ENCODE measurements around the gene CROCC. TPM values are rescaled to one million over a fixed set of nuclear protein-coding genes. Genes with fewer than 3 reads are reported as not detected.

The CROCC gene
- total RNA-seq, 1 donor from 2014 or later, result 52.6 TPM

GRCh38 chr1:16979475-16980327 is 58.0 kb downstream of the CROCC start:
- TF ChIP-seq CTCF (conservative IDR thresholded peaks at IDR 0.05), result no peak
- Mint-ChIP-seq H3K27me3 (ENCODE audit: low read depth) (peaks cover 8% of the 10 kb centered on the region), H3K27ac (ENCODE audit: unreplicated experiment) (no peak overlapping the region), H3K36me3 (ENCODE audit: low read depth) (no peaks in the 10 kb centered on the region), H3K9me3 (no peaks in the 10 kb centered on the region), H3K4me3 (peak overlapping the region; percentile 82), H3K4me1 (peaks cover 40% of the 10 kb centered on the region)
- DNase-seq (ENCODE audit: low read depth, low spot score), result no peak

DNA sequence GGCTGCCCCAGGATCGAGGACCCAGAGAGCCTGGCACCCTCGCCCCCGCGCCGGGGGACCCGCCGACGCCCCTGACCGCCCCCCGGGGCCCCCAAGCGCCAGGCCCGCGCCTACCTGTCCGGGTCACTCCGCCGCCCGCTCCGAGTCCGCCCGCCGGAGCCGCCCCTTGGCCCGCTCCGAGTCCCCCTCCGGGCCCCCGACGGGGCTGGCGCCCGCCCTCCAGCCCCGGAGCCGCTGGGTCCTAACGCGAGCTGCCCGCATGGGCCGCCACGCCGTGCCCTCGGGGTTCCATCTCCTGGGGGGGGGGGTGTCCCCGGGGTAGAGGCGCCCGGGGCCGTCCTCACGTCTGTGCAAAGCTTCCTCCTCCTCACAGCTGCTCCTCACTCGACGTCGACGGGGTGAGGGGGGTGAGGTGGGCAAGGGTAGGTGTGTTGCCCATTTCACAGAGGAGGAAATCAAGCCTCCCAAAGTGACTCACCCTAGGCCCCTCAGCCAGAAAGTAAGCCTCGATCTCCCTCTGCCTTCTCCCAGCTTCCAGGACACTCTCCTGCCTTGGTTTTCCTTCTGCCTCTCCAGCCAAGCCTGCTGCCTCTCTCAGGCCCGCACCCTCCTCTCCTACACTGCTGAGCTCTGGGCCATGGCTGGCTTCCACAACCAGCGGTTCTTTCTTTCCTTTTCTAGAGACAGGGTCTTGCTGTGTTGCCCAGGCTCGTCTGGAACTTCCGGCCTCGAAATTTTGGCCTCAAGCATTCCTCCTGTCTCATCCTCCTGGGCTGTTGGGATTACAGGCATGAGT is 58.9 kb downstream of the CROCC start, which contains the start of gene MFAP2:
Gene MFAP2 (minus strand): TSS at position 148 of the 796 bp plus-strand sequence. CDS start 2,347 bp downstream, outside the sequence.
- Mint-ChIP-seq H3K4me1 (peaks cover 34% of the 10 kb centered on the region), H3K9me3 (no peaks in the 10 kb centered on the region), H3K4me3 (peak within 1 kb of the TSS; percentile 90), H3K27me3 (ENCODE audit: low read depth) (peaks cover 8% of the 10 kb centered on the region), H3K36me3 (ENCODE audit: low read depth) (no peaks in the 10 kb centered on the region), H3K27ac (ENCODE audit: unreplicated experiment) (peak within 1 kb of the TSS; percentile 92)
- no peak for TF ChIP-seq CTCF (conservative IDR thresholded peaks at IDR 0.05)
- no peak for DNase-seq (ENCODE audit: low read depth, low spot score)

DNA sequence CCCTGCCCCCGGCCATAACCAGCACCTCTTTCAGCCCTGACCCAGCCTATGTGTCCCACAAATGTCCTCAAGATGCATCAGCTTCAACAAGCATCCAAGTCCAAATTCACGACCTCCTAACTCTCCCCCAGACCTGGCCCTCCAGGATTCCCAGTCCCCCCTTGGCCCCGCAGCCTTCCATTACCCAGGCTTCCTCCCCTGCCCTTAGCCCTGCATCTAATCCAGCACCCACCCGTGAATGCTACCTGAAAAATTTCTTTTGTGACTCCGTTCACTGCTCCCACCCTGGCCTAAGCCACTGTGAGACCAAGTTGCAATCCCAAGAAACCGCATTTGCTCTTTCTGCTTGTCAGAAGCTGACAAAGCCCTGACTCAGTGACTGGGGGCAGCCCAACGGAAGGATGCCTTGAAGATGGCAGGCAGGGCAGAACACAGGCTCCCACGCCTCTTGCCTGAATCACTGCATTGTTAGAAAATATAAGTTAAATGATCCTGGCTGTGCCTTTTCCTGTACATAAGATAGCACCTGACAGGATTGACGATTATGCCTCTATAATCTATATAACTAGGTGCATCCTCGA is 59.6 kb downstream of the CROCC start:
- Mint-ChIP-seq H3K9me3 (no peaks in the 10 kb centered on the region), H3K4me3 (peak overlapping the region; percentile 90), H3K4me1 (peaks cover 30% of the 10 kb centered on the region), H3K27ac (ENCODE audit: unreplicated experiment) (peak overlapping the region; percentile 92), H3K36me3 (ENCODE audit: low read depth) (no peaks in the 10 kb centered on the region), H3K27me3 (ENCODE audit: low read depth) (peaks cover 8% of the 10 kb centered on the region)
- TF ChIP-seq CTCF (conservative IDR thresholded peaks at IDR 0.05), result no peak
- no peak for DNase-seq (ENCODE audit: low read depth, low spot score)

DNA sequence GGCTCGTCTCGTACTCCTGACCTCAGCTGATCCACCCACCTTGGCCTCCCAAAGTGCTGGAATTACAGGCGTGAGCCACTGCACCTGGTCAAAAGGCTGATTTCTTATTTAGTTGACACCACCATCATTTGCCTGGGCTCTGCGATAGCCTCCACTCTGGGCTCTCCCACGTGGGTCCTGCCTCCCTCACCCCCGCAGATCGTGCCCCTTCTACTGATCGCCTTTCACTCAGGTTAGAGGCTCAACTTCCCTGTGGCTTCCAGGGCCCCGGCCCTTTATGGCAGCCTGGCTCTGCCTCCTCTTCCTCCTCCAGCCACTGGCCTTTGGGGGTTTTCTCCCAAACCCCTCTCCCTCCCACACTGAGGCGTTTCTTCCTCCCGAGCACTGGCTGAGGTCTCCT is 61.2 kb downstream of the CROCC start:
- Mint-ChIP-seq H3K9me3 (no peaks in the 10 kb centered on the region), H3K27ac (ENCODE audit: unreplicated experiment) (no peak overlapping the region), H3K4me3 (peak overlapping the region; percentile 69), H3K27me3 (ENCODE audit: low read depth) (peaks cover 8% of the 10 kb centered on the region), H3K36me3 (ENCODE audit: low read depth) (no peaks in the 10 kb centered on the region), H3K4me1 (peaks cover 19% of the 10 kb centered on the region)
- no peak for DNase-seq (ENCODE audit: low read depth, low spot score)
- no peak for TF ChIP-seq CTCF (conservative IDR thresholded peaks at IDR 0.05)

GRCh38 chr1:16983649-16984048 is 61.9 kb downstream of the CROCC start:
- H3K4me1 Mint-ChIP-seq, result peaks cover 19% of the 10 kb centered on the region
- H3K27me3 Mint-ChIP-seq (ENCODE audit: low read depth), result peaks cover 8% of the 10 kb centered on the region
- DNase-seq (ENCODE audit: low read depth, low spot score), result no peak
- TF ChIP-seq CTCF (conservative IDR thresholded peaks at IDR 0.05), result no peak
- peak overlapping the region; percentile 69 for H3K4me3 Mint-ChIP-seq
- H3K27ac Mint-ChIP-seq (ENCODE audit: unreplicated experiment), result peak overlapping the region; percentile 51
- no peaks in the 10 kb centered on the region for H3K9me3 Mint-ChIP-seq
- H3K36me3 Mint-ChIP-seq (ENCODE audit: low read depth), result no peaks in the 10 kb centered on the region
